SK-N-SH treated with all-trans-retinoic acid at 6 μM for 48 hours (cell line): Measurements from ENCODE around the gene NCKAP5.

ENCODE experiments used
- ATAC-seq: fragments of 200-7000 bp; cut with Tn5 transposase; 3 replicates; pipeline ENCODE4 v1.9.1; 2020; ENCODE audit warnings: mild to moderate bottlenecking, moderate library complexity
- ARNTL ChIP-seq: fragments of 450-650 bp; formaldehyde crosslinking; IDR thresholded peaks from 2 replicates; pipeline ENCODE4 v1.5.0; 2020; ENCODE audit warnings: low read depth, mild to moderate bottlenecking, moderate library complexity, borderline replicate concordance
- CREB5 ChIP-seq: fragments of 250-450 bp; sonication (Bioruptor Pico); IDR thresholded peaks from 2 replicates; pipeline ENCODE4 v1.5.1; 2020; ENCODE audit warnings: low read depth, mild to moderate bottlenecking, moderate library complexity
- CSRNP3 ChIP-seq: fragments of 250-450 bp; sonication (Bioruptor Pico); IDR thresholded peaks from 2 replicates; pipeline ENCODE4 v1.5.1; 2021; ENCODE audit warnings: mild to moderate bottlenecking, moderate library complexity
- ESRRG ChIP-seq: fragments of 250-450 bp; sonication (Bioruptor Pico); IDR thresholded peaks from 2 replicates; pipeline ENCODE4 v1.6.1; 2021; ENCODE audit warnings: mild to moderate bottlenecking
- ISL1 ChIP-seq: fragments of 250-450 bp; sonication (Bioruptor Pico); IDR thresholded peaks from 2 replicates; pipeline ENCODE4 v2.1.2; 2022; ENCODE audit warnings: mild to moderate bottlenecking, moderate library complexity
- OSR1 ChIP-seq: fragments of 250-450 bp; sonication (Bioruptor Pico); IDR thresholded peaks from 2 replicates; pipeline ENCODE4 v1.8.0; 2022; ENCODE audit warnings: moderate library complexity, mild to moderate bottlenecking, inconsistent platforms
- PATZ1 ChIP-seq: fragments of 250-450 bp; sonication (Bioruptor Pico); IDR thresholded peaks from 2 replicates; pipeline ENCODE4 v1.8.0; 2020; ENCODE audit warnings: mild to moderate bottlenecking, moderate library complexity, borderline replicate concordance
- PPARA ChIP-seq: fragments of 250-450 bp; sonication (Bioruptor Pico); IDR thresholded peaks from 2 replicates; pipeline ENCODE4 v1.5.0; 2020; ENCODE audit warnings: mild to moderate bottlenecking, borderline replicate concordance
- RARB ChIP-seq: fragments of 250-450 bp; sonication (Bioruptor Pico); IDR thresholded peaks from 2 replicates; pipeline ENCODE4 v1.8.0; 2021; ENCODE audit warnings: mild to moderate bottlenecking, moderate library complexity
- SNAI2 ChIP-seq: fragments of 250-450 bp; sonication (Bioruptor Pico); IDR thresholded peaks from 2 replicates; pipeline ENCODE4 v1.5.0; 2020; ENCODE audit warnings: mild to moderate bottlenecking, moderate library complexity
- TCF4 ChIP-seq: fragments of 250-450 bp; sonication (Bioruptor Pico); IDR thresholded peaks from 2 replicates; pipeline ENCODE4 v1.8.0; 2021; ENCODE audit warnings: mild to moderate bottlenecking, moderate library complexity, borderline replicate concordance
- TOX ChIP-seq: fragments of 250-450 bp; sonication (Bioruptor Pico); IDR thresholded peaks from 2 replicates; pipeline ENCODE4 v1.8.0; 2021; ENCODE audit warnings: mild to moderate bottlenecking, moderate library complexity, borderline replicate concordance
- TSHZ2 ChIP-seq: fragments of 250-450 bp; sonication (Bioruptor Pico); IDR thresholded peaks from 2 replicates; pipeline ENCODE4 v1.5.0; 2020; ENCODE audit warnings: mild to moderate bottlenecking, moderate library complexity
- ZC3H10 ChIP-seq: fragments of 250-450 bp; sonication (Bioruptor Pico); IDR thresholded peaks from 2 replicates; pipeline ENCODE4 v1.5.1; 2021; ENCODE audit warnings: mild to moderate bottlenecking, moderate library complexity
- ZFP3 ChIP-seq: fragments of 250-450 bp; sonication (Bioruptor Pico); IDR thresholded peaks from 2 replicates; pipeline ENCODE4 v1.5.0; 2020; ENCODE audit warnings: mild to moderate bottlenecking, moderate library complexity
- ZNF565 ChIP-seq: fragments of 450-650 bp; formaldehyde crosslinking; conservative IDR thresholded peaks from 2 replicates; pipeline ENCODE4 v1.5.0; 2020; ENCODE audit warnings: low read depth, mild to moderate bottlenecking, moderate library complexity

Gene NCKAP5

GRCh38 chr2:133492719-133493380, 75.4 kb downstream of the NCKAP5 start:
- ATAC-seq = no peak
- no peak for TF ChIP-seq ZNF565
- no peak for TF ChIP-seq OSR1 (CRISPR knock-in tag)
- no peak for TF ChIP-seq ZC3H10 (CRISPR knock-in tag)
- no peak for TF ChIP-seq ISL1
- no peak for TF ChIP-seq RARB (CRISPR knock-in tag)
- no peak for TF ChIP-seq TSHZ2
- no peak for TF ChIP-seq PPARA (CRISPR knock-in tag)
- TF ChIP-seq PATZ1 (CRISPR knock-in tag) = no peak
- TF ChIP-seq ESRRG (CRISPR knock-in tag) = no peak
- TF ChIP-seq TCF4 (CRISPR knock-in tag) = no peak
- no peak for TF ChIP-seq TOX (CRISPR knock-in tag)
- no peak for TF ChIP-seq CSRNP3
- TF ChIP-seq CREB5 = no peak
- no peak for TF ChIP-seq ZFP3 (CRISPR knock-in tag)

GRCh38 chr2:133490411-133490980, 77.8 kb downstream of the NCKAP5 start:
- no peak for ATAC-seq
- TF ChIP-seq TCF4 (CRISPR knock-in tag) = no peak
- TF ChIP-seq PPARA (CRISPR knock-in tag) = no peak
- TF ChIP-seq ARNTL = no peak
- TF ChIP-seq PATZ1 (CRISPR knock-in tag) = no peak
- no peak for TF ChIP-seq OSR1 (CRISPR knock-in tag)
- TF ChIP-seq RARB (CRISPR knock-in tag) = no peak
- TF ChIP-seq ISL1 = no peak

- TF ChIP-seq SNAI2 (CRISPR knock-in tag) (no peak), TCF4 (CRISPR knock-in tag) (no peak), ZC3H10 (CRISPR knock-in tag) (no peak), ZFP3 (CRISPR knock-in tag) (no peak), ISL1 (no peak), PATZ1 (CRISPR knock-in tag) (no peak)
- no peak for ATAC-seq
Measured at GRCh38 chr2:133489641-133490410, 78.4 kb downstream of the NCKAP5 start.
